Activated CD4-positive, alpha-beta T cell treated with anti-CD3 and anti-CD28 coated beads for 48 hours (primary cell): Measurements from ENCODE around the gene RIC1.
"Not testable (repeated sequence)": the region's sequence is repeated elsewhere in the genome, so short reads cannot be mapped to it uniquely, and the experiment has no call there.

Experiments used
- DNase-seq: peaks from one replicate; pipeline ENCODE4 v3.0.0-alpha.2; 2020

Gene RIC1

GRCh38 chr9:5628530-5629311 is at the start of gene RIC1:
TSS of gene RIC1 (plus strand) at chr9:5629107. CDS start at chr9:5629310, 203 bp downstream.
- DNase-seq: peak; percentile 93

GRCh38 chr9:5579881-5580280 is 49.0 kb upstream of the RIC1 start:
- no peak for DNase-seq

GRCh38 chr9:5580650-5581049 is 48.3 kb upstream of the RIC1 start:
- DNase-seq: no peak

- DNase-seq: not testable (repeated sequence)
Observed at GRCh38 chr9:5581706-5582105, 47.2 kb upstream of the RIC1 start.

GRCh38 chr9:5582835-5583195 is 46.1 kb upstream of the RIC1 start:
- peak; percentile 50 for DNase-seq

GRCh38 chr9:5586391-5586802 is 42.5 kb upstream of the RIC1 start:
- DNase-seq: no peak

- DNase-seq: peak; percentile 72
Observed at GRCh38 chr9:5587024-5587423, 41.9 kb upstream of the RIC1 start.

- no peak for DNase-seq
Observed at GRCh38 chr9:5592231-5592630, 36.7 kb upstream of the RIC1 start.

- no peak for DNase-seq
Observed at GRCh38 chr9:5592904-5593303, 36.0 kb upstream of the RIC1 start.

- DNase-seq: no peak
Observed at GRCh38 chr9:5593904-5594303, 35.0 kb upstream of the RIC1 start.

- no peak for DNase-seq
Observed at GRCh38 chr9:5596173-5596572, 32.7 kb upstream of the RIC1 start.

- DNase-seq: no peak
Observed at GRCh38 chr9:5608298-5609225, 20.3 kb upstream of the RIC1 start.

GRCh38 chr9:5609226-5609596 is 19.7 kb upstream of the RIC1 start:
- DNase-seq: no peak

- DNase-seq: no peak
Observed at GRCh38 chr9:5610491-5610890, 18.4 kb upstream of the RIC1 start.

- DNase-seq: no peak
Observed at GRCh38 chr9:5611321-5612184, 17.4 kb upstream of the RIC1 start.

- no peak for DNase-seq
Observed at GRCh38 chr9:5612185-5612530, 16.7 kb upstream of the RIC1 start.

- DNase-seq: no peak
Observed at GRCh38 chr9:5614192-5614591, 14.7 kb upstream of the RIC1 start.

- DNase-seq: no peak
Observed at GRCh38 chr9:5614985-5615384, 13.9 kb upstream of the RIC1 start.

GRCh38 chr9:5617749-5618148 is 11.2 kb upstream of the RIC1 start:
- DNase-seq: no peak

- DNase-seq: no peak
Observed at GRCh38 chr9:5620494-5620893, 8.4 kb upstream of the RIC1 start.

GRCh38 chr9:5621327-5621726 is 7.6 kb upstream of the RIC1 start:
- DNase-seq: no peak

GRCh38 chr9:5622016-5622415 is 6.9 kb upstream of the RIC1 start:
- DNase-seq: no peak

- no peak for DNase-seq
Observed at GRCh38 chr9:5624655-5625054, 4.3 kb upstream of the RIC1 start.
